Posterior cingulate gyrus (tissue), 11 donors: ENCODE results near the gene CRACR2A.

Experiments used
- DNase-seq, 10 donors: peaks; one replicate each; pipeline versions ENCODE4 v3.0.0 to v3.0.0-alpha.2; 2020 to 2021; ENCODE audit warnings: mixed read lengths in 3 of 10
- intact Hi-C: fragments of 100-400 bp; cut with DNase I; formaldehyde crosslinking; loops from one replicate; pipeline ENCODE4 v1.15.1; 2023

The CRACR2A gene

DNA sequence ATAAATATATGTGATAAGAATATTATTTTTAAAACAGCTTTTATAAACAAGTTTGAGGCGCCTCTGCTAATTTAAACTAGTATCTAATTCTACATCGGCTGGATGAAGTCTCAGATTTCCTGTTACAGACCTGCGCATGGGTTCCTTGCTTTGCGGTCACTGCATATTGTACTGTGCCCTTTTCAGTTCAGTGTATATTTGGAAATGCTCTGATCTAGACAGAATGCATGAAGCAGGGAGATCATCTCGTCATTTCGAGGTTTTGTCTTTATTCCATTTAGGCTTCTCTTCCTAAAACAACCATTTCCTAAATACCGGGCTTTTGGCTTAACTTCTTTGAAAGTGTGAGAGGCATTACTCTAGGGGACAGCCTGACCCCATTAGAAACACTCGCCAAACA is 25.6 kb downstream of the CRACR2A start:
- intact Hi-C loops, result no loop called here
- DNase-seq, result no peak

DNA sequence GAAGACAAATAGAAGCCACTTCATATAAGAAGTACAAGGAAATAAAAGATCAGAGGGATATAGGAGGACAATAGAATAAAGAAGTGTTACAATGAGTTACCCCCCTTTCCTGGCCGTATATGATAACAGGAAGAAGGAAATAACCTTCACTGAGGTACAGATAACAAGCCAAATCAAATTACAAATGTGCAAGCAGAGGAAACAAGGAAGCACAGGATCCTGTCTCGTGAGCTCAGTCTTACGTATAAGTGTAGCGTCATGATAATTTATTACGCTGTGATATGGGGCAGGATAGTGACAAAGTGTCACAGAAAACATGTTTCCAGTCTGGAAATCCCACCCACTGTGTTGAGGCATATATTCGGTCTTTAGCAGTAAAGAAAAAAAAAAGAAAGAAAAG is 26.5 kb downstream of the CRACR2A start:
- no peak for DNase-seq

GRCh38 chr12:3725388-3726115 is 27.4 kb downstream of the CRACR2A start:
- intact Hi-C loops, result no loop called here
- DNase-seq, result no peak

More for the DNA sequence above, 26.5 kb downstream of the CRACR2A start:
- intact Hi-C loops, result no loop called here

DNA sequence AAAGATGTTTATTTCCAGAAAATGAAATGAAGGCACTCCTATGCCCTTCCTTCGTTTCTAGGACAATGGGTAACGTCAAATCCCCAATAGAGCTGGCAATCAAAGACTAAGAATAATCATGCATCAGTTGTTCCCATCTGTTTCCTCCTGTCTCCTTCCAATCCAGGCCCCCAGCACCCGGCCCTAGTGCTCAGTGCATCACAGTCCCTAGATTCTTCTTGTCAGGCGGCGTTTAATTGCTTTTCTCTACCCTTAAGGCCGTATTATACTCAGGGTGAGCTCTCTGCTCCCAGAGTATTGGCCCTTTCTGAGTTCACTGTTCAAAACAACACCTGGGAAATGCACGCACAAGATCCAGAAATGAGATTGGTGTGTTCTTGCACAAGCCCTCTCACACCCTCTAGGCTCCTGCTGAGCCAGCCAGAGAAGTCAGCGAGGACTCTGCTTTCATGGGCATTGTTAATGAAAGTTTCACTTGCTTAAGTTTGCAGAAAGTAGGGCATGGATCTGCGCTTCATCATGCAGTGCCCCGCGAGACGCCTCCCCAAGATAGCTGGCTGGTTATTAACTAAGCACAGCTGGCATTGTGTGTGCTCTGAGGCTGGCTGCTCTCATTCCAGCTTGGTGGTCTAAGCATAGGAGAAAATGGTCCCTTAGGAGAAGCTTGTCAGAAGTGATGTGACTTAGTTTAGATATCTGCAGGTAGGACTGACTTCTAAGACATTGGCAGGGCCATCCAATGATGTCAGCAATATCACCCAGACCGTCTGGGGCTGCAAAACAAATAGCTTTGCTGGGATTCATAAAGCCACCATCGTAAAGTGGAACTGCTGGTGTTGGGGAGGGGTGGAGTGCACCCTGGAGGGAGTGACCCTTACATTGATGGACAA is 28.7 kb downstream of the CRACR2A start:
- intact Hi-C loops, result no loop called here

GRCh38 chr12:3722368-3722767 is 30.5 kb downstream of the CRACR2A start:
- DNase-seq, result no peak
- intact Hi-C loops, result no loop called here

More for the DNA sequence above, 28.7 kb downstream of the CRACR2A start:
- no peak for DNase-seq

DNA sequence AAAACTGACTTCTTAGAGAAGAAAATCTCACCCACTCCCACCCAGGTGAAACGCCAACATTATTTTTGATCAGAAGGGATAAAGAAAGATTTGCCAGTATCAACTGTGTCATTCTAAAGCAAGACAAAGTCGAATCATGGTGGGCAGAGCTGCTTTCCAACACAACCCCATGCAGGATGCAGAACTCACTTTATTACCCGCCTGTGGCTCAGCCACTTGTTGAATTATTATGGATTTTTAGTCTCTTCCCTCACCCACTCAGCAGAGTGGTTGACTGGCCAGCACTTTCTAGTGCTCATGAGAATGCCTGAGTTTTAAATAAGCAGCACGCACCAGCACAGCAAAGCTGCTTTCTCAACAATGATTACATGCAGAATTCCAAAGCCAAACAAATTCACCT is 32.1 kb downstream of the CRACR2A start:
- DNase-seq, result no peak
- intact Hi-C loops, result no loop called here

DNA sequence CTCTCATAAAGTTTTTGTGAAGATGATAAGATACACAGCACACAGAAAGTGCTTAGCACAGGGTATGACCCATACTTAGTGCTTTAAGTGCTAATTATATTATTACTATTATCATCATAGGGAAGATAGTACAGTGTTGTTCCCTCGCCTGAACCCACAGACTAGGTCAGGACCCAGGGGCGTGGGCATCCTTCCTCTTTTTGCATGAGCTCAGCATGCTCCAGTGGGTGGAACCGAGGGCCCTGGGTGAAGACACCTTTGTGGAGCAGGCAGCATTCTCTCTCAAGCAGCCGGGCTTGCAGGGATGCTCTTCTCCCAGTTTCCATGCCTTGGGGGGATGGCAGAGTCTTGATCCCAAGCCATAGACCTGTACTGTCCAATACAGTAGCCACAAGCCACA is 34.8 kb downstream of the CRACR2A start:
- DNase-seq, result no peak
- intact Hi-C loops, result no loop called here

- intact Hi-C loops, result no loop called here
Measured at GRCh38 chr12:3717283-3717898, 35.5 kb downstream of the CRACR2A start.

GRCh38 chr12:3715999-3716398 is 36.9 kb downstream of the CRACR2A start:
- no peak for DNase-seq
- intact Hi-C loops, result no loop called here

More at GRCh38 chr12:3717283-3717898, 35.5 kb downstream of the CRACR2A start:
- no peak for DNase-seq

GRCh38 chr12:3713947-3714346 is 39.0 kb downstream of the CRACR2A start:
- intact Hi-C loops, result no loop called here

DNA sequence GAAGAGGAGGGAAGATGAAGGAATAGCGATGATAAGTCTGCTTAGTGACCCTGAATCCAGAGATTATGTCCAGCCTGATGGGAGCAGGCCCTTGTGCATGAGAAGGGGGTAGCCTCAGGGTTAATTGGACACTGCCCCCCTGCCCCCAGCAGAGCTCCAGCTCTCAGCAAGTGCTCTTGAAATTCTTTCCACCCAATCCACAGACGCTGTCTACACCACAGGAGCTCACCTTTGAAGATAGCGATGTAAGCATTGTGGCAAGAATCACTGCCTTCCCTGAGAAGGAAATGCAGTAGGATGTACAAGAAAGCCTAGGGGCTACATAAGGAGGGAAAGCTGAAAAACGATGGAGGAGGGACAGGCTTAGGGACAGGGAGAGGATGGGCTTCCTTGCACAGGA is 39.4 kb downstream of the CRACR2A start:
- intact Hi-C loops, result no loop called here

More at GRCh38 chr12:3713947-3714346, 39.0 kb downstream of the CRACR2A start:
- no peak for DNase-seq

GRCh38 chr12:3712209-3712992 is 40.5 kb downstream of the CRACR2A start:
- DNase-seq, result no peak

More for the DNA sequence above, 39.4 kb downstream of the CRACR2A start:
- no peak for DNase-seq

DNA sequence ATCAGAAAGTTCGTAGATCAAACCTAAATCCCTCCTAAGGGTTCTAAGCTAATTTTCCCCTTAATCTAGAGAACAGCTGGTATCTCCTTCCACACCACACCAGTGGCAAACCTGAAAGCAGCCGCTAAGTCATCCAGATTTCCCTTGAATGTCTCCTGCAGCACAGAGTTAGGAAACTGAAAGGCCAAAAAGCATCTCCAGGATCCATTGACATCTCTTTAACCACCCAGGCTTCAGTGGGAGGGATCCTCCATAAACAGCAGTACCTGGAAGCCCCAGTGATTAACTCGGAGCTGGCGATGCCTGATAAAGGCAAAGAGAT is 47.6 kb downstream of the CRACR2A start:
- intact Hi-C loops, result no loop called here
- DNase-seq, result no peak

More at GRCh38 chr12:3712209-3712992, 40.5 kb downstream of the CRACR2A start:
- intact Hi-C loops, result no loop called here

- intact Hi-C loops, result no loop called here
- no peak for DNase-seq
Measured at GRCh38 chr12:3704512-3705353, 48.2 kb downstream of the CRACR2A start.

DNA sequence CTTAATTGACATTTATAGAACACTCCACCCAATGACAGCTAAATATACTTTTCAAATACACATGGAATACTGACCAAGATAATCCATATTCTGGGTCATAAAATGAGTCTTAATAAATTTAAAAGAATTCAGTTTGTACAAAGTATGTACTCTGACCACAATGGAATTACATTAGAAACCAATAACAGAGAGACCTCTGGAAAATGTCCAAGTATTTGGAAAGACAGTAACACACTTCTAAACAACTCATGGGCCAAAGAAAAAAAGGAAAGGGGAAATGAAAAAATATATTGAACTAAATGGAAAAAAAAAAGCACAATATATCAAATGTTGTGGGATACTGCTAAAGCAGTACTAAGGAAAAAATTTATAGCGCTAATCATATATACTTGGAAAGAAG is 52.0 kb downstream of the CRACR2A start:
- intact Hi-C loops, result no loop called here
- no peak for DNase-seq

GRCh38 chr12:3698218-3698974 is 54.5 kb downstream of the CRACR2A start:
- DNase-seq, result no peak
- intact Hi-C loops, result no loop called here

DNA sequence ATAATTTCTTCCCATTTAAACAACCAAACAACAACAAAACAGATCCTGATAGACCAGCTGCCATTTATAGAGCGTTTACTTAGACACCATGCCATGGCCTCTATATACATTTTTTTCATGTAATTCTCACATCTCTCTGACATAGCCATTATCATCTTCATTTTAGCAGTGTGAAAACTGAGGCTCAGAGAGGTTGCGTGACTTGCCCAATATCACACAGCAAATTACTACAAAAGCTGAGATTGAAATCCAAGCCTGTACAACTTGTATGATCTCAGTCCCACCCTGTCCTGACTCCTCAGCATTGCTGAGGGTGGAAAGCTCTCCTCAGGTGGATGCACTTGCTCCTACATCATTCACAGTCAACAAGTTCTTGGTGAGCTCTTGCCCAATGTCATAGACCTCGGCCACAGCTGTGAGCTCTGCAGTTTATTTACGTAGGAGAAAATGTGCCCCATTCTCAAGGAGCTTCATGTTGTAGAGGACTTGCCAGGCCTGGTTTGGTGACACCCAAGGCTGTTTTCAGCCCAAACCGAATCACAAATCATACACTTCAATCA is 55.5 kb downstream of the CRACR2A start:
- no peak for DNase-seq
- intact Hi-C loops, result no loop called here

DNA sequence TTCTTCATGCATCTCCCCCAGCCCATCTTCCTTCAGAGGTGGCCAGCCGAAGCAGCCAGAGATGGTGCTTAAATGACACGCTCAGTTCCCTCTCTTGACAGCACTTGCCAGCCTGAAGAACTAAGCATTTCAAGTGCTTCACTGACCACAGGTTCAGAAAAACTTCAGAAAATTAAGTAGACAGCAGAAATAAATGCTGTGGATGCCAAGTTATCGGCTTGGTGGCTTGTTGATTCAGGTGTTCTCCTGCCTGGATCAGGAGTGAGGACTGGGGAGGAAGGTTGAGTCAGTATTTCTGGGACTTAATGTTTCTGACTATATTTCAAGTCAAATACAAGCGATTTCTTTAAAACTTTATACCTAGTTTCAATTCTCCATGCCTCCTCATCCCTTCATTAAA is 58.2 kb downstream of the CRACR2A start:
- intact Hi-C loops, result no loop called here

More for the DNA sequence above, 58.2 kb downstream of the CRACR2A start:
- DNase-seq, result no peak
